ENCODE data around the gene HIBCH.

The HIBCH gene

DNA sequence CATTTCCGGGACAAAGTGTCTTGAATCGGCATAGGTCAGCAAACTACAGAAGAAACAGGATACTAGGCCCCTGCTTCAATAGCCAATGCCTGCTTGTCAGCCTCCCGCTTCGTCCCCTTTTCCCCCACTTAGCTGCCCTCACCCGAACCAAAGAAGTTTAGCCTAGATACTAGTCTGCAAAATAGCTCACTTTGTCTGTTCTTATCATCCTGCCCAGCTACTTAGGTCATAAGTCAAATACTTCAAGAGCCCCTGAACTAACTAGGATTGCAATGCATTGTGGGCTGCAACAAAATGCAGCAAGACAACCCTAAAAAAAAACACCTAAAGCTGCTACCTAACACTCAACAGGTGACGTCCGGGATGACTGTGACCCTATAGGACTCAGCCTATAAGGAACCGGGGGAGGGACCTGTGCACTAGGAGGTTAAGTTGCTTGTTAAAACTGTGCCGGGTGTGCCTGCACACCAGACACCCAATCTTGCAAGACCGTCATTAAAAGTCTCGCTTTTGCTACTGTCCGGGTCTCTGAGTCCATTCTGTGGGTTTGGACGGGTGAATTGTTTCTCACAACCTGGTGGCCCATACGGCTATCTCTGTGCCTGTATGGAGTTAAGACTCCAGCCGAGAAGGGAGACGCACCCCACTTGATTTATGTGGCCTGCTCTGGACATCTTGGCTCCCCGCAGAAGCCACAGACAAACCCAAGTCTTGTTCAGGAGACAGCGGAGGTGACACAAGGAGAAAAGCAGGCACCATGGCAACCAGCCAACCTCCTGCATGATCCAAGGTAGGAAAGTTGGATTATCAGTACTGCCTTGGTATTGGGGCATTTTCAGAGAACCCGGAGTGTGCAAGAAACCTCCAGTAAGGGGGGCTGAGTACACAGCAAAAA lies 105.9 kb downstream of the HIBCH start:
- TF ChIP-seq, protein P1, sequence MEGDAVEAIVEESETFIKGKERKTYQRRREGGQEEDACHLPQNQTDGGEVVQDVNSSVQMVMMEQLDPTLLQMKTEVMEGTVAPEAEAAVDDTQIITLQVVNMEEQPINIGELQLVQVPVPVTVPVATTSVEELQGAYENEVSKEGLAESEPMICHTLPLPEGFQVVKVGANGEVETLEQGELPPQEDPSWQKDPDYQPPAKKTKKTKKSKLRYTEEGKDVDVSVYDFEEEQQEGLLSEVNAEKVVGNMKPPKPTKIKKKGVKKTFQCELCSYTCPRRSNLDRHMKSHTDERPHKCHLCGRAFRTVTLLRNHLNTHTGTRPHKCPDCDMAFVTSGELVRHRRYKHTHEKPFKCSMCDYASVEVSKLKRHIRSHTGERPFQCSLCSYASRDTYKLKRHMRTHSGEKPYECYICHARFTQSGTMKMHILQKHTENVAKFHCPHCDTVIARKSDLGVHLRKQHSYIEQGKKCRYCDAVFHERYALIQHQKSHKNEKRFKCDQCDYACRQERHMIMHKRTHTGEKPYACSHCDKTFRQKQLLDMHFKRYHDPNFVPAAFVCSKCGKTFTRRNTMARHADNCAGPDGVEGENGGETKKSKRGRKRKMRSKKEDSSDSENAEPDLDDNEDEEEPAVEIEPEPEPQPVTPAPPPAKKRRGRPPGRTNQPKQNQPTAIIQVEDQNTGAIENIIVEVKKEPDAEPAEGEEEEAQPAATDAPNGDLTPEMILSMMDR (IDR thresholded peaks at IDR 0.05; ENCODE audit: insufficient read depth, missing control alignments), result no peak
- DNase-seq (ENCODE audit: insufficient read length, low spot score) (no peak), FAIRE-seq (no peak)

DNA sequence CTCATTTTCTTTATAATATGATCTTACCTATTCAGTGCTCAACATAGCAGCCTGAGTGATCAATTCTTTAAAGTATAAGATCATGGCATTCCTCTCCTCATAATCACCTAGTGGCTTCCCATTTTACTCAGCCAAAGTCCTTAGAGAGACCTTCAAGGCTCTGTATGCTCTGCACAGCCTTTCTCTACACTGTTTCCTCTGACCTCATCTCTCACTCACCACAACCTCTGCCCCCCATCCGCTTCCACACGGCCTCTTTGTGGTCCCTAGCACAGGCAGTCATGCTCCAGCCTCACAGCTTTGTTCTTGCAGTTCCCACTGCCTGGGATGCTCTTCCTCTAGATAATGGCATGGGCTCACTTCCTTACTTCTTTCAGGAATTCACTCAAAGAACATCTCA lies 109.2 kb downstream of the HIBCH start:
- FAIRE-seq, result no peak
- TF ChIP-seq, protein P1 (IDR thresholded peaks at IDR 0.05; ENCODE audit: insufficient read depth, missing control alignments), result no peak
- no peak for DNase-seq (ENCODE audit: insufficient read length, low spot score)

DNA sequence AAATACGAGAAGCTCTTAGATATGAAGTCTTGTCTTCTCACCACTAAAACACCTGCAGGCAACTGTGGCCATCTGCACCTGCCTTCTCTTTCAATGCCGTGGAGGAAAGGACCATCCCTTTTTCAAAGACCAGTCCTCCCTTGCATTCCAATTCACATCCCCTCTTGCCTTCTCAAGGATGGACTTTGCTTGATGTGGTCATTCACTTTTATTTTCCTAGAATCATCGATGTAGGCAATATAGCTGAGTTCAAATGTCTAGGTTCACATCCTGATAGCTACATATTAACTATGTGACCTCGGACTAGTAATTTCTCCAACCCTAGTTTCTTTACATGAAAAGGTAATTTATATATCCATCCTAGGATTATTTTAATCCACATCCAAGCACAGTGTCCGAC lies 110.1 kb downstream of the HIBCH start:
- TF ChIP-seq, protein P1 (IDR thresholded peaks at IDR 0.05; ENCODE audit: insufficient read depth, missing control alignments), result no peak
- FAIRE-seq (no peak), DNase-seq (ENCODE audit: insufficient read length, low spot score) (no peak)

DNA sequence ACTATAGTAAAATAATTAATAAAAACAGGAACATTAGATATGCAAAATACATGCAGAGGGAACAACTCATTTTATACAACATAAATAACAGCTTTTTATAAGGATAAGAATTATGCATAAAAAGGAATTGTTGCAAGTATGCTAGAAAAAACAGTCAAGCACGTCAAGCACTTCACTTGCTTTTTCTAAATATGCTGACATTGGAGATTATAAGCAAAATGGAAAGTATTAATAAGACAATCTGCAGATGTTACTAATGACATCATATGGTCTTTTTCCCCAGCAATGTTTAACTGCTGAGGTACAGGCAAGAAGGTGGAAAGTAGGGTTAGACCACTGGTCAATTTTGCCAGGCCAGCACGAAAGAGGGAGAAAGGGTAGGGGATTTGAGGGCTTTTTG lies 111.7 kb downstream of the HIBCH start:
- TF ChIP-seq, protein P1 (IDR thresholded peaks at IDR 0.05; ENCODE audit: insufficient read depth, missing control alignments), result no peak
- DNase-seq (ENCODE audit: insufficient read length, low spot score), result no peak
- FAIRE-seq, result no peak

DNA sequence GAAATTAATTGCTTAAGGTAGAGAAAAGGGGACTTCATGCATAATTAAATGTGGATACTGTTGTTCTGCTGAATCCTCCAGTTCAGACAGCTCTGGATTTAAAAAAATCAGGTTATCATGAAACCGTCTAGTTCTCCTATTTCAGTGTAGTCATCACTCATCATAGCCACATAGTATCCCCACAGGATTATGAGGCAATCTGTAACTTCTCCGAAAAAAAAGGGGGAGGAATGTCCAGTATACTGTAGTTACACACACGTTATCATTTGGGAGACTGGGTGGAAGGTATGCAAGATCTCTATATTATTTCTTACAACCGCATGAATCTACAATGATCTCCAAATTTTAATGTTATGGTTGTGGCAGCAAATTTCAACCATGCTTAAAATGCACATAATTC lies 114.0 kb downstream of the HIBCH start:
- TF ChIP-seq, protein P1 (IDR thresholded peaks at IDR 0.05; ENCODE audit: insufficient read depth, missing control alignments), result no peak
- no peak for DNase-seq (ENCODE audit: insufficient read length, low spot score)
- FAIRE-seq, result no peak

DNA sequence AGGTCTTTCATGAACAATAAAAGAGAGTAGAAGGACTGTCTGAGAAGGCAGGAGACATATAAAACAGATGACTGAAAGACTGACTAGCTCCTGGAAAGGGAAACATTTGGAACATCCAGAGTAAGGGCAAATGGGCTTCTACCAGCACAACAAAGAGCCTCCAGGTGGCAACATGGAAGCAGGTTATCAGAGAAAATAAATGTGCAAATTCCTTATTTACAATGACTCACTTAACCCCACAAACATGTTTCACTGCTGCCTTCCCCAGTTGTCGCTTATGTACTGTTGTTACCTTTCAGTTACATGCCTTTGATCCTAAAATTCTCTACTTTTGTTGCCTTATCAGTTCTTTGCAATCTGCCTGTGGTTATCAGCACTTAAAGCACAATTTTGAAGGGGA lies 117.0 kb downstream of the HIBCH start:
- TF ChIP-seq, protein P1 (IDR thresholded peaks at IDR 0.05; ENCODE audit: insufficient read depth, missing control alignments), result no peak
- DNase-seq (ENCODE audit: insufficient read length, low spot score) (no peak), FAIRE-seq (no peak)

DNA sequence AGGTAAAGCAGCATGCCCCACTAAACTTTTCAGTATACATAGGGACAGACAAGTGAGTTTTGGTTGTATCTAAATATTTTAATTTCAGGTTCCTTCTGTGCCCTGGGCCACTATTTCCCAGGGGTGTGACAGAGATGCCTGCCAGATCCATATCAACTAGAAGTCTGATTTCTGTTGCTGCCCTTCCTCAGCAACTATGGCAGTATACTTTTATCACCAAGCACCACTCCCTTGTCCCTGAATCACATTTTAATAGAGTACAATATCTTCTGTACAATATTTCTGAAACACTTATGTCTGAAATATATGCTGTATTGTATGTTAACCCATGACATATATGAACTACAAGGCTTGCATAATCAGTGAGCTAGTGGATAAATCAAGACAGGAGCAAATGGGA lies 117.6 kb downstream of the HIBCH start:
- TF ChIP-seq, protein P1 (IDR thresholded peaks at IDR 0.05; ENCODE audit: insufficient read depth, missing control alignments), result no peak
- no peak for DNase-seq (ENCODE audit: insufficient read length, low spot score)
- no peak for FAIRE-seq

Measured in D721Med (cell line).